Lower leg skin (tissue), 4 donors: ENCODE data around the gene ECT2. TPM values are rescaled to one million over a fixed set of nuclear protein-coding genes. Genes with fewer than 3 reads are reported as not detected.
"Not testable (repeated sequence)": the region's sequence is repeated elsewhere in the genome, so short reads cannot be mapped to it uniquely, and the experiment has no call there.

Experiments used
- DNase-seq, 2 donors: peaks; one replicate each; pipeline ENCODE4 v3.0.0-alpha.2; 2019; ENCODE audit warnings: low spot score in 2 of 2
- H3K4me3 ChIP-seq: fragments of 200-600 bp; sonication (generic); 2 replicates; pipeline ENCODE4 v1.5.1; 2017; ENCODE audit warnings: mild to moderate bottlenecking, low read depth; ENCODE audit not compliant: poor library complexity, severe bottlenecking
- CTCF ChIP-seq, 3 donors: fragments of 450-650 bp; IDR thresholded peaks; one replicate each; pipeline ENCODE4 v1.5.1; 2016; ENCODE audit warnings: antibody characterized with exemption in 3 of 3, mild to moderate bottlenecking in 3 of 3, moderate library complexity in 2 of 3
- POLR2A ChIP-seq, 2 donors: fragments of 450-650 bp; IDR thresholded peaks; one replicate each; pipeline ENCODE4 v1.6.1; 2016 to 2017; ENCODE audit warnings: antibody characterized with exemption in 2 of 2, mild to moderate bottlenecking in 1 of 2, moderate library complexity in 1 of 2
- WGBS, 2 donors: methylation state at CpG; one replicate each; pipeline ENCODE4 v1.1.5; 2018; 5-methylcytosine and 5-hydroxymethylcytosine counted together
- intact Hi-C: fragments of 100-400 bp; cut with DNase I; formaldehyde crosslinking; loops from one replicate; pipeline ENCODE4 v1.15.0; 2023; ENCODE audit warnings: low total_unique reads
- total RNA-seq, 4 donors: library from RNA; depleted of rRNA; stranded (reverse); fragments of >200 nt; gene quantifications; one replicate each; pipeline ENCODE4 v1.1.0, GENCODE V29; 2016

Gene ECT2
- total RNA-seq, 4 donors from 2014 or later, result 8.3 to 11.7 (median 10.8) TPM

GRCh38 chr3:172717493-172718088, 32.9 kb upstream of the ECT2 start:
- no peak for DNase-seq
- TF ChIP-seq POLR2A (IDR thresholded peaks at IDR 0.05), result no peak
- TF ChIP-seq CTCF (IDR thresholded peaks at IDR 0.05), result no peak
- no peak overlapping the region for H3K4me3 ChIP-seq
- WGBS, 2 donors, result 56 to 67% methylated on average over 4 of the region's 4 CpGs
- intact Hi-C loops, result no loop called here

- WGBS, 2 donors, result 83 to 86% methylated on average over 8 of the region's 8 CpGs
- DNase-seq, intact Hi-C loops, H3K4me3 ChIP-seq: not testable (repeated sequence)
Measured at GRCh38 chr3:172722536-172723040, 27.9 kb upstream of the ECT2 start.

GRCh38 chr3:172726380-172726779, 24.1 kb upstream of the ECT2 start:
- intact Hi-C loops, result no loop called here
- TF ChIP-seq CTCF (IDR thresholded peaks at IDR 0.05) (no peak), POLR2A (IDR thresholded peaks at IDR 0.05) (no peak)
- no peak for DNase-seq
- H3K4me3 ChIP-seq, result no peak overlapping the region
- WGBS, 2 donors, result 69 to 77% methylated on average over 1 of the region's 1 CpG

- no peak overlapping the region for H3K4me3 ChIP-seq
- no peak for TF ChIP-seq CTCF (IDR thresholded peaks at IDR 0.05)
- no peak for TF ChIP-seq POLR2A (IDR thresholded peaks at IDR 0.05)
- WGBS, 2 donors, result 87 to 92% methylated on average over 2 of the region's 2 CpGs
- intact Hi-C loops, result no loop called here
- DNase-seq, result no peak
Measured at GRCh38 chr3:172735014-172735413, 15.5 kb upstream of the ECT2 start.

GRCh38 chr3:172739462-172739861, 11.1 kb upstream of the ECT2 start:
- no peak for DNase-seq
- no peak overlapping the region for H3K4me3 ChIP-seq
- intact Hi-C loops, result no loop called here
- TF ChIP-seq CTCF (IDR thresholded peaks at IDR 0.05) (no peak), POLR2A (IDR thresholded peaks at IDR 0.05) (no peak)
- 45 to 50% methylated on average over 1 of the region's 1 CpG for WGBS, 2 donors

- intact Hi-C loops, result no loop called here
- no peak for DNase-seq
- WGBS, 2 donors, result 70 to 76% methylated on average over 2 of the region's 2 CpGs
- H3K4me3 ChIP-seq, result no peak overlapping the region
- TF ChIP-seq CTCF (IDR thresholded peaks at IDR 0.05) (no peak), POLR2A (IDR thresholded peaks at IDR 0.05) (no peak)
Measured at GRCh38 chr3:172746475-172746874, 4.1 kb upstream of the ECT2 start.
